OCI-M1 (cell line): ENCODE results near the gene HPSE.

ENCODE experiments used
- DNase-seq: peaks from one replicate; lab custom pipeline; 2025; lab: John Stamatoyannopoulos, UW

HPSE gene

DNA sequence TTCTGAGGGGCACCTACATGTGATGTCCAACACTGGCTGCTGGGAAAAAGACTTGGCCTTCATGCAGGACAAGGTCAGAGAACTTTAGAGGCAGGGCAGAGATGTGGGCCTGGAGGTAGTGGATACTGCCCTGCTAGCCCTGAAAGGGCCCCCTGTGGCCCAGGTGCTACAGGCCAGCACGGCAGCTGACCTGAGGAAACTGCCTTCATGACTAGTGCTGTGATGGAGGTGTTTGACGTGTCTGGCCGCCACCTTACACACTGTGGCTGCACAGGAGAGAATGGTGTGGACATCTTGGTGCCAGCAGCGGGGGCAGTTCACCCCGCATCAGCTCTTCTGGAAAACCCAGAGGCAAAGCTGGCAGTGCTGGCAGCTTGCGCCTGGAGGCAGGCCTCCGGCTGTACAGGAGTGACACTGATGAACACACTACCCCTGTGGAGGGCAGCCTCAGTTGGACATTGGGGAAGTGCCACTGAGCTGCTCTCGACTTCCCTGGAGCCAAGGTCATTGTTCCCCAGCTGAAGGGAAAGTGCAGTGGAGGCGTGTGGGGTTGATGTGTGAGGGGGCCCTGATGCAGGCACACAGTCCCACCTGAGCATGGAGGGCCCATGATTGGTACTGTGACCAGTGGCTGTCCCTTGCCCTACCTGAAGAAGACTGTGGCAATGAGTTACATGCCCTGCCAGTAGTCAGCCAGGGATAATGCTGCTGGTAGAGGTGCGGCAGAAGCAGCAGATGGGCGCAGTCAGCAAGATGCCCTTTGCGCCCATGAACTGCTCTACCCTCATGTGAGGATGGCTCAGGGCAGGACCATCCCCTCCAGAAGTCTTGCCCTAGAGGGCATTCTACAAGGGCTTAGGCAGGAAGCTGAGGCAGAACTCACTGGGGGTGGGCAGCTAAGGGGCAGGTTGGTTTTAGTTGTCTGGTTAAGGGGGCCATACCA is 87.0 kb downstream of the HPSE start:
- DNase-seq: no peak
